IPS-11a (cell line): Measurements from ENCODE around the gene SWI5.

Experiments used
- H3K4me3 ChIP-seq: one replicate; pipeline ENCODE4 v1.5.1; 2013; ENCODE audit warnings: low read depth, low read length, control low read depth

Gene SWI5

DNA sequence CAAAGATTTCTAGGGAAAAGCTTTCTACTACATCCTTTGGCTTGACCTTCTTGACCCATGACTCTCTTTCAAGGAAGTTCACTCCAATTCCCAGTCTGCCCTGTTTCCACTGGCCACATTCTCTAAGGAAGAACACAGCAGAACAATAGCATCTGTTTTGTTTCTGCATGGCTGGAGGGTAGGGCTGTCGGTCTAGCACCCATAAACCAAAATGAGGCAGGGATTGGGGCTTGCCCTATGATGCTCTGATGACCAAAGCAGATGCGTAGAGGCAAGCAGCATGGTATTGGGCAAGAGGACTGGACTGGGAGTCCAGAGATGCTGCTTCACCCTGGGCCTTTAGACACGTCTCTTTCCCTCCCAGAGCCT, 24.4 kb upstream of the SWI5 start:
- H3K4me3 ChIP-seq: no peak overlapping the region

DNA sequence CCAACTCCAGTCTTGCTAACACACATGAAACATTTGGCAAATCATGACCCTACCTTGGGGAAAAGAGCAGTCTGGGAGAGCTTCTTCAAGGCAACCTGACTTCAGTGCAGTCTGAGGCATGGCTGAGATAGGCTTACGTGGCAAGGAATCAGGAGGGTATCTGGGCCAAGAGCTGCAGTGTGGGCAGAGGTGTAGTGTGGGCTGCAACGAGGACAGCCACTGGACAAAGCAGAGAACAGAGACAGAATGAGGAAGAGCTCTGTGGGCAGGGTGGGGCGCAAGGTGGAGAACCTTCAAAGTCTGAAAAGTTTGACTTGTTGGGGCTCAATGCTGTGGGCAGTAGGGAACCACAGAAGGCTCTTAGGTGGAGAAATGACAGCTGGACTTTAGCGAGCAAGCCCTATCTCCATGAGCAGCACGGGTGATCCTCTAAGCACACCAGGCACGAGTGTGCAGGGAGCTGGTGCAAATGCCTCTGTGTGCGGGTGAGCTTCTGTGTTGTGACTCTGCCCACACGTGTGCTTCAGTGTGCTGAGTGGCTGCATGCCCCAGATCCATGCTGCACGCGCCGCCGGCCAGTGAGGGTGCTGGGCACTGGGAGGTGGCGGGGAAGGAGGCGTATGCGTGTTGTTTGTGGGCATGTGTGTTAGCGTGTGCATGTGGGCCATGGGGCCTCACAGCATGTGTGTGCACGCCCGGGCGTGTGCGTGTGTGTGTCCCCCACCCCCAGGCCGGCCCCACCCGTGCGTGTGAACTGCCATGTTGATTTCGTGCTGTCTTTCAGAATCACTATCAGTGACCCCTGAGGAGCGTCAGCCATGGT, 23.5 kb upstream of the SWI5 start:
- H3K4me3 ChIP-seq: no peak overlapping the region

DNA sequence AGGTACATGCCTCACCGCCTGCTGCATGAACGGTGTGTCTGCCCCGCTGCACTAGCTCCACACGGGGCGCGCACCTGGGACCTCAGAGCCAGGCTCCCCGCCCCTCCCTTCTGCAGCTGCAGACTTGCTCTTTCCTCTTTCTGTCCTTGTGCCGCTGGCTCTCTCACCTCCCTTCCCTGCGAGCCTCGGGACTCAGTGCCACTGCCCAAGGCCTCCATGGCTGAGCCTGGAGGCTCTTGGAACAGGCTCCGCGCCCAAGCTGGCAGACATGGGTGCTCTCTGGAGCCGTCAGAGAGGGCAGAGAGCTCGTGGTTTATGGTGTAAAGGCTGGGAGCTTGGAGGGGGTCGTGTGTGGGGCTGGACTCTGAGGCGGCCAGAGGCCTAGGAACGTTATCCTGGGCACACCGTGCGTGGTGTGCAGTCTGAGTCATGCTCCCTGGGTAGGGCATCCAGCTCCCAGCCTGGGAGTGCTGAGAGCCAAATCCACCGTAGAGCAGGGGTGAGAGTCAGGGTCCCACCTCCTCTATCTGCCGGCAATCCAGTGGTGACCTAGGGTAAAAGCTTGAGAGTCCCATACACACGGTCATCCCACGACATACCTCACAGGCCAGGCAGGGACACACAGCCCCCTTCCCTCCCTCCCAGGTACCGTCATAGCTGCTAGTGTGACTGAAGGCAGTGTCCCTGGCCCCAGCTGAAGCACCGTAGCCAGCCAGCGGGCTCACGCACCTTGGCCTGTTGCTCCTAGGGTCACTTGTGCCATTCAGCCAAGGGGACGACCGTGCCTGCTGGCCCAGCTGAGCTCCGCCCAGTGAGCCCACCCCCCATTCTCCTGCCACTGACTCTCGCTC, 22.7 kb upstream of the SWI5 start:
- H3K4me3 ChIP-seq: no peak overlapping the region

DNA sequence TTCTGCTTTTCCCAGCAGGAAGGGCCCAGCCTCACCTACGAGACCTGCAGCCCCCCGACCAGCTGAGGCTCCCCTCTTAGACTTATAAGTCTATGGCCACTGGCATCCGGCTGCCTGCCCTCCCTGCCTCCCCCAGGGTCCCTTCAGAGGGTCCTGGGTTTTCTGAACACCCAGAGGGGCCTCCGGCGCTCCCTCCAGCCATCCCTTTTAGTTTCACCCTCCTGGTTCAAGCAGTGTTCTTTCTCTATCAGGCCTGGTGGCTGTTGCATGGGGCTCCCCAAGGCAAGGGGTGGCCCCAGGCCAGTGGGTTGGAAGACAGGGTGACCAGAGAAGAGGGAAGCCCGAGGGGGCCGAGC, 22.1 kb upstream of the SWI5 start:
- H3K4me3 ChIP-seq: no peak overlapping the region

DNA sequence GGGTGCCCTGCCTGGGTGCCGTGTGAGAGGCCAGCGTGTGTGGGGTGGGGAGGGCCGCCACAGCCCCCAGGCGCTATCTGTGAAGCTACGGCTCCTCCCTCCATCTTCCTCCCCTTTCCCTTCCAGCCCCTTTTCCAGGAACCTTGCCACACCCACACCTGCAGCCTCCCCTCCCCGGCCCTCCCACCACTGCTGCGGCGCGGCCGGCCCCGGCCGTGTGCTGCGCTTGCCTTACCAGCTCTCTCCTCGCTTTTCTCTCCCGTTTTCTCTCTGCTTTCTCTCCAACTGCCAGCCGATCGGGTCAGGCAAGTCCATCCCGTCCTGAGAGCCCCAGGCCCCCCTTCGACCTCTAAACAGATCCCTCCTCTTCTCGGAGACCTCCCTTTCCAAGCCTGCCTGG, 21.7 kb upstream of the SWI5 start:
- no peak overlapping the region for H3K4me3 ChIP-seq

DNA sequence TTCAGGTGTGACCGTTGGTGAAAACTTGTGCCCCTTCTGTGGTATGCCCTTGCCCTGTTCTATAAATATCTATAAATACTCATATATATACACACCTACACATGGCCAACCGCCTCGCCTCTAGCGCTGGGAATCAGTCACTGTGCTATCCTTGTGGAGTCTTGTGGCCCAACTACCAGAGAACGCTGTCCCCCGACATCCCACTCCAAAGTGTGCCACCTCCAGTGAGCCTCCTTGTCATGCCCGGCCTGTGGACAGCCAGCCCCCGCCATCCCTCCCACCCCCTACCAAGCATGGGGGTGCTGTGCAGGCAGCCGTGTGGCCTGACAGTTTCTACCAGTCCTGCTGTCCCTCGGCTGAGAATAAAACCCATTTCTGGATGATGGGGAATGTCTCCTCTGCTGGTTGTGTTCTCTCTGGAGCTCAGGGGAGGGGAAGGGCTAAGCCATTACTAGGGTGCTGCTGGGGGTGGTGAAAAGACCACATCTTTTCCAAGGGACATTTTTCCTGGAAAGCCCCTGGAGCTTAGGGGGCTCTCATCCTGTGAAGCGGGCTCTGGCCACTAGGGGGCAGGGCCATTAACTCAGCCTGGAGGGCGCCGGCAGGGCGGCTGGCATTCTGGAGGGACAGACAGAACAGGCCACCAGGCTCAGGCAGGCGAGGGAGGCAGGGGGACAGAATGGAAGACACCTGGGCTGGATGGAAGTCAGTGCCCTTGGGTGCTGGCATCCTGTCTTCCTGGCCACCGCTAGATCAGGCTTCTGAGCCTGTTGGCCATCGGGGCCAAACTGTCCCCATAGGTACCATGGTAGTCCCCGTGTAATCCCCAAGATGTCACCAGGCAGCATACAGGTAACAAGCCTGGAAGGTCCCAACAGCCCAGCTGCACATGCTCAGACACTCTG, 21.0 kb upstream of the SWI5 start:
- no peak overlapping the region for H3K4me3 ChIP-seq

DNA sequence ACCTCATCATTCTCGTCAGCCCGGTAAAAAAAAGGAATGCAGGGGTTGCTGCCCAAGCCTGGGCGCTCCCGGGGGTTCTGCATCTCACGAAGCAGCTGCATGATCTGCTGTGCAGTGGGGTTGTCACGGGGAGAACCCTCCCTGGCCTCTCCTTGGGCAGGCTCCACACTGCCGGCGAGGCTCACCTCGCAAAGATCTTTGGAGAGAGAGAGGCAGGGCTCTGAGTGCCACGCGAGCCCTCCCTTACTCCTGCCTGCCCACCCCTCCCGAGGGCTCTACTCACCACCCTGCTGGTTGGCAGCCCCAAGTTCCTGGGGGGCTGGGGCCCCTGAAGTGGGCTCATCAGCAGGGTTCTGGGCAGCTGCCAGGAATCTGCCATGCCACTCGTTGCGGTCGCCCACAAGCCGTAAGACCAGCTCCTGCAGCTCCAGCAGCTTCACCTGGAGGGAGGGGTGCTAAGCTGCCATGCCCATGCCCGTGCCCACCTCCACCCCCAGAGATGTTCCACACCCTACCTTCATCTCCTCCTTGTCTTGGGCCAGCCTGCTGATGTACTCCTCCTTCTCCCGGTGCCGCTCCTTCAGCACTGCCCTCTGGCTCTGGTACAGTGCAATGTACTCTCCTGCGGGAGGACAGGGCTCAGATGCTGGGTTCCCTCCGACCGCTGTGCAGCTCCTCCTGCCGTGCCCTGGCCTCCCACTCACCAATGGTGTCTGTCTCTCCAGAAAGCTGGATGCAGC, 18.8 kb upstream of the SWI5 start:
- no peak overlapping the region for H3K4me3 ChIP-seq

DNA sequence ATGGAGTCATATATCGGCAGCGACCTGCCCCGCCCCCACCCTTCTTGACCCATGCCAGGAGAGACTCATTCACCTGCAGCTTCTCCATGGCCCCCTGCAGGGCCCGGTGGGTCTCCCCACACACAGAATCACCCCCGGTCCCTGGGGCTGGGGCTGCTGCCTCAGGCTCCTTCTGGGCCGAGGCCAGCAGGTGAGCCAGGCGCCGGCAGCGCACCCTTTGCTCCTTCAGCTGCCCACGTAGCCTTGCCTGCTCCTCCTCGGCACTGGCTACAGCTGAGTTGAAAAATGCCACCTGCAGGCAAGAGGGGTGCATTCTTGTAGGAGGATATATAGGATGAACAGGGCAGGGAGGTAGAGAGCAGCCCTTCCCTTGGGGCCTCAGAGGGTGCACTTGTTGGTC, 18.2 kb upstream of the SWI5 start:
- H3K4me3 ChIP-seq: no peak overlapping the region

DNA sequence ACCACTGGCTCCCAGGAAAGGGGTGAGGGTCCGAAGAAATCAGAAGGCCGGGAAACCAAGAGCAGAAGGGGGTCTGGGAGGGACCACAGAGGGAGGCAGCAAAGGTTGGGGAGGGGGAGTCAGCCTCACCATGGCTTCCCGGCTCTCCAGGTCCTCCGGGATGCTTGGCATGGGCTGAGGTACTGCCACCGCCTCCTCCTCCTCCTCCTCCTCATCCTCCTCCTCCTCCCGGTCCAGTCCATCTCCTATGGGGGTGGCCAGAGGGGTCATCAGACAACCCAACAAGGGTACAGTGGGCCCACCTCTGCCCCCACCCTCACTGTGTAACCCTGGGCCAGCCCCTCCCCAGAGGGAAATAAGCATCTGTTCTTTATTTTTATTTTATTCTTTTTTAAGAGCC, 17.8 kb upstream of the SWI5 start:
- no peak overlapping the region for H3K4me3 ChIP-seq

DNA sequence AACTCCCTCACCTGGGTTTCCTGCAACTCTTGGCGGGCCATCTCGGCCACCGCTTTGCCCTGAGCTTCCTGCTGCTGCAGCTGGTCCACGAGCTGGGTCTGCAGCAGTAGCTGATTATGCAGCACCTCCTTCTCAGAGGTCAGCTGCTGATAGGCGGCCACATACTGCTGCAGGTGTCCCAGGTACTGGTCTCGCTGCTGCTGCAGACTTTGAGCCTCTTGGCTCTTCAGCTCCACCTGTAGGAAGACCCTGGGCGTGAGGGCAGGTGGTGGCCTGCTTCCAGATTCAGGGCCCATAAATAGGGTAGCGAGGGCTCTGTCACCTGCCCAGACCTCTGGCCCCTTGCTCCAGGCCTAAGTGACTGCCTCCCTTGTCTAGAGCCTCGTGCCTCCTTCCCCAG, 16.9 kb upstream of the SWI5 start:
- no peak overlapping the region for H3K4me3 ChIP-seq

DNA sequence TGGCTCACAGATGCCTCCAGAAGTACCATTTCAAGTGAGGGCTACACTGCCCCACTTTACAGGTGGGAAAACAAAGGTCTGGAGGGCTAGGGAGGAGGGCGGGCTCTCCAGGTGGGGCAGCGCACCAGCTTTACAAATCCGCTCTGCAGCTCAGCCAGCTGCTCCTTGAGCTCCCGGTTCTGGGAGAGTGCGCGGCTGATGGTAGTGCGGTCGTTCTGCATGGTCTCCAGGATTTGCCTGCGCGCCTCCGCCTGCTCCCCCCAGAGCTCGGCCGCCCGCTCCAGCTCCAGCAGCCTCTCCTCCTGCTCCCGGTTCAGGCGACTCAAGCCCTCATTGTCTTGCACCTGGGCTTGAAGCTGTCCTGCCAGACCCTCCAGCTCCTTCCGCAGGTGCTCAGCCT, 15.7 kb upstream of the SWI5 start:
- H3K4me3 ChIP-seq: no peak overlapping the region

DNA sequence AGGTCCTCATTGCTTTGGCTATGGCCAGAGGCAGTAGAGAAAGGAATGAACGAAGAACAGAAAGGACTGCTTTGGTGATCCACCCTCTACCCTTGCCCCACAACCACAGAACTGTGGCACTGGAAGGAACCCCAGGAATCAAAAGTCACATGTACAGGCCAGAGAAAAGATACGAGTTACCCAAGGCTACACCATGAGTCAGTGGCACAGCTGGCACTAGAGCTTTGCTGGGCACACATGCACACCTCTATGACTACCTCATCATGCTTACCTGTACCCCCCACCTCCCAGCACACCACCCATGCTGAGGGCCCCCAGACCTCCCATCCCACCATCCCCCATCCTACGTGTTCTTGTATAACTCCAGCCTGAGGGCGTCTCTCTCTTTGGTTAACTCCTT, 13.4 kb upstream of the SWI5 start:
- no peak overlapping the region for H3K4me3 ChIP-seq

DNA sequence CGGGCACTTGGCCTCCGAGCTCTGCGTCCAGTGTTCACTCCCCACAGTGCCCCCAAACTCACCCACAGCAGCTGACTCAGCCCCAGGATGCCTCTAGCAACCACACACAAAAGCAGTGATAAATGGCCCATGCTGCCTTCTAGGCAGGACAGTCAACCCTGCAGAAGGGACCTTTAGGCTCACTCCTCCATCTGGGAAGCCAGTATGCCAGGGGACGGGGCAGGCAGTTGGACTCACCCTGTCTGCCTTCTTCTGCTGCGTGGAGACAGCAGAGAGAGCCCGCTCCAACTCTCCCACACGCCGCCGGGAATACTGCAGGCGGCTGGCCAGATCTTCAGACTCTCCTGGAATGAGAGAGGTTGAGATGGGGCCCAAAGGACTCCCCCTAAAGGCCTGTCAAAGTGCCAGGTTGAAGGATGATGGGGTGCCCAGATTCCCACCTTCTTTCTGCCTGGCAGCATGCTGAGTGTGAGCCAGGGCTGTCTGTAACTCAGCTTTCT, 10.7 kb upstream of the SWI5 start:
- H3K4me3 ChIP-seq: no peak overlapping the region

DNA sequence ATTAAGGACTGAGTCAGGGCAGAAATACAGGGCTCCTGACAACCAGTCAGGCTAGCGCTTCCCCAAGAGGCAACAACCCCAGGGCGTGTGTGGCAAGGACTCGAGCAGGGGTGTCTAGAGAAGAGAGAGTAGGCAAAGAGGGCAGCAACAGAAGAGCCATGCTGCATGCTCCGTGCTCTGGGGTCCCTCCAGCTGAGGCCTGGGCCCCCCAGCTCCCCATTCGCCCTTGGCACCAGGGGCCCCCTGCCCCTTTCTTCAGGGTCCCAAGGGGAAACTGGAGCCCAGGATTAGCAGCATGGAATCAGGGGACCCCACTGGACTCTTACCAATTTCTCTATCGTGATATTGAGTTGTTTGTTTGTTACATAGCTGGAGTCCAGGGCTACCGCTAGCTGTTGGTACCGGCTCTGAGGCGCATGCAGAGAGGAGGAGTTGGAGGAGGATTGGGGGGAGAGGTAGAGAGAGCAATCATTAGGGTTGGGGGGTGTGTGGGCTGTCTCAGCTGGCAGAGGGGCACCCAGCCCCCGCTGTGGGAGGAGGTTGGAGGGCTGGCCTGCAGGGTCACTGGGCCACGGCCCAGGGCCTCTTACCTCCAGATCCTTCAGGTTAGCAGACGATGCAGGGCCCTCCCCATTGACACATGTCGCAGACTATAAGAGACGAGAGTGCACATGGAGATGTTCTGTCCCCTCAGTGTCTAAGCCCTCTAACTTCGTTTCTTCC, 9.0 kb upstream of the SWI5 start:
- no peak overlapping the region for H3K4me3 ChIP-seq

DNA sequence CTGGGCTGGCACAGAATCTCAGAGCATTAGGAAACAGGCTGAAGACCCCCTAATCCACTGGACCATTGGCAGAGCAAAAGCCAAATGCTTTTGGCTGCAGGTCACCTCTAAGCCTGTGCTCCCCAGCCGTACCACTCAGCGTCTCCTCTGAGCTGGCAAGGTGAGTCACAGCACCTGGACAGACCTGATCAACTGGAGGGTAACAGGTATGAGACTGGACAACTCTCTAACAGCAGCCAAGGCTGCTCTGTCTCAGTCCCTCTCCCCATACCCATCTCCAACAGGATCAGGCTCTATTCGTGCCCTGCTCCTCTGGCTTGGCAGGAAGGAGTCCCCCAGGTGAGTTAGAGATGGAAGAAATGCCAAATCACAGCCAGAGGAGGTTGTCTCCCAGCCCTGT, 5.0 kb upstream of the SWI5 start:
- H3K4me3 ChIP-seq: no peak overlapping the region

DNA sequence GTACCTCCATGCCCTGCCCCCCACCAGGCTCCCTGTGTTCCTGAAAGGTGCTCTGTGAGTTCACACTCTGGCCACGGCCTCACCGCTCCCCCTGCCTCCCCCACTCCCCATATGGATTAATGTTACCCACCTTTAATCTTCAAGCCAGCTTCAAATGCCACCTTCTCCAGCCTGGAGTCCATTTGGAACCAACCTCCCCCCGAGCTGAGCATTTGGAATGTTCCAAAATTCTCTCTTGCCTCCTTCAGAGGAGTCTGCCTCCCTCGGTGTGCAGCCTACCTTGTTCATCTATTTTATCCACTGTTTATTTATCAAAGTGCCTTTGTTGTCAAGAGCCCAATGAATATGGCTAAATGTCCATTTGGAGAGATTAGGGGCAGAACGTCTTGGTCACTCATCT, 4.6 kb upstream of the SWI5 start:
- no peak overlapping the region for H3K4me3 ChIP-seq

DNA sequence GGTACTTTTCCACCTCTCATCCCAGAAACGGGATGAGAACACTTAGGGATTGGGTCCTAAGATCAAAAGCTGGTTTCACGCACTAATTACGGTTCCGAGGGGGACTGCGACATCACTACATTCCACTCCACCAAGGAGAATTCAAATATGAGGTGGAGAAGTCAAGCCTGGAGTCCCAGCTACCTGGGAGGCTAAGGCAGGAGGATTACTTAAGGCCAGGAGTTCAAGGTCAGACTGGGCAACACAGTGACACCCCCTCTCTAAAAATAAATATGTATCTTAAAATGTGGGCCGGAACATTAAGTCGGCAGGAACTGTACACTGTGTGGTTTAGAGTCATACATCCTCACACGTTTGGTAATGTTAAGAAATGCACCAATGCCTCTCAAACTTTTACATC, 1.8 kb upstream of the SWI5 start:
- no peak overlapping the region for H3K4me3 ChIP-seq

DNA sequence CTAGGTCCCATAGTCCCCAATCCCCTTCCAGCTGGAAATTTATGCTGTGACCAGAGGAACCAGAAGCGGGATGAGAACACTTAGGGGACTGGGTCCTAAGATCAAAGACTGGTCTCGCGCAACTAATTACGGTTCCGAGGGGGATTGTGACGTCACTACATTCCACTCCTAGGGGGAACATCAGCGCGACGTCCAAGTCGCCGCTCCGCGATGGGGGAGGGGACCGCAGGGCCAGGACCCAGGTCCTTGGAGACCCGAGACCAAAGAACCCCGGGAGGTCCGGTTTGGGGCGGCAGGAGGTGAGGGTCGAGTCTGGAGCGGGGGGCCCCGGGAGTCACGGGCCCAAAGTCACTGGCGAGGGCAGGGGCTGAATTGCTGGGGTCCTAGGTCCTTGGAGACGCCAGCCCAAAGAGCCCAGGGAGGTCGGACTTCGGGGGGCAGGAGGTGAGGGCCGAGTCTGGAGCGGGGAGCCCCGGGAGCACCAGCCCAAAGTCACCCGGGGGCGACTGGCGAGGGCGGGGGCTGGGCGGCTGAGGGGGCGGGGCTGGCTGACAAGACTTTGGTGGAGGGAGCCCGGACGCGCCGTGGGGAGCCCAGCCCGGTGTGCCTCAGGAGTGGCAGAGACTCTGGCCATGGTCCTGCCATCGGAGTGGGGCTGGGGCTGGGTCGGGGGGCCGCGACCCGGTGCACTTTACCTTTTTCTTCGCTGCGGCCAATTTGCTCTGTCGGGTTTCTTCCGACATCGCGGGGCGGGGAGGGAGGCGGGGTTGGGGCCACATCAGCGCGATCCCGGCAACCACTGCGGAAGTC, 673 bp upstream of the SWI5 start, which contains the start of gene GOLGA2:
Gene GOLGA2, minus strand, starts transcription at position 810 of the 810 bp plus-strand sequence. Its CDS starts 31 bp downstream, at position 779.
- peak within 1 kb of the TSS; percentile 82 for H3K4me3 ChIP-seq
